Stimulated activated CD8-positive, alpha-beta memory T cell treated with anti-CD3 and anti-CD28 coated beads, Interleukin-12 subunit alpha, Interleukin-12 subunit beta, amount 100 ng/mL, for 4 hours (primary cell): ENCODE data around the gene FTH1.
"Not testable (repeated sequence)": the region's sequence is repeated elsewhere in the genome, so short reads cannot be mapped to it uniquely, and the experiment has no call there.

Experiments
- DNase-seq: peaks from one replicate; pipeline ENCODE4 v3.0.0-alpha.2; 2020; ENCODE audit warnings: low read depth

Gene FTH1

DNA sequence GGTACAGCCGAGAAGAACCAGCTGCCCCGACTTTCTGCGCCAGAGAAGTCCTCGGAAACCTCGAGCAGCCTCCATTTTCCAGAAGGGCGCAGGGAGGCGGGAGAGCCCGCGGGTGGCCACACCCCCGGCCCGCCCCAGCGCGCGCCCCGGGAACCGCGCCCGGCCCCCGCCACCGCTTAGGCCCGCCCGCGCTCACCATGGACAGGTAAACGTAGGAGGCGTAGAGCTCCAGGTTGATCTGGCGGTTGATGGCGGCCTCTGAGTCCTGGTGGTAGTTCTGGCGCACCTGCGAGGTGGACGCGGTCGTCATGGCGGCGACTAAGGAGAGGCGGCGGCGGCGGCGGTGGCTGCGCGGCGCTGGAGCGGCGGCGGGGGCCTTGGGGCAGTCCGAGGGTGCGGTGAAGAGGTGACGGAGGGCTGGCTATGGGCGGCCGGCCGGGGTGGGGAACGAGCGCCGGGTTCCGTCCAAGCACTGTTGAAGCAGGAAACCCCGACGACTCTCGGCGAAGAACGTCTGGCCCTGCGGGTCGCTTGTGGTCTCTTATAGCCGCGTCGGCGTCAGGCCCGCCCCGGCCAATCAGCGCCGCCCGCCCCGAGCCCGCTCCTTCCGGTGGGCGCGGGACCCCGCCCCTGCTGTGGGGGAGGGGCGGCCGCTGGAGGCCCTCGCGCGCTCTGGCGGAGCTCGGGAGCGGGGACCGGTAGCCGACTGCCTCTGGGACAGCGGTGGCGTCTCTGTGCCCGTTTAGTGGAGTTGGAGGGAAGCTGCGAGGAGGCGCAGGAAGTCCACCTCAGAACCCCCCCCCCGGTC is at the start of gene FTH1:
Gene FTH1 (minus strand): TSS at position 519 of the 808 bp plus-strand sequence. CDS start 209 bp downstream, at position 310.
- DNase-seq: peak; percentile 81

DNA sequence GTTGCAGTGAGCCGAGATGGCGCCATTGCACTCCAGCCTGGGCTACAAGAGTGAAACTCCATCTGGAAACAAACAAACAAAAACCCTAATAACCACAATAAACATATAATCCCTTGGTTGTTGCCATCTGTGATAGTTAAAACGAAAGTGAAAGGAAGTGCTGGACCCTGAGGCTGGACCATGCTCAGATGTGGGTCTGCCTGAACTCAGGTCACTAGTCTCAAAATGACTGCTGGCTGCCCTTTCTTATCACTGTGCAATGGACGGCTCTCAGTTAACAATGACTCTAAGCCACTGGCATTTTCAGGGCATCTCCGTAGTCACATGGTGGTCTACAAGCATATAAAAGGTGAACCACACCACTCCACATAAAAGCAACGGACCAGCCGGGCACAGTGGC is 48.2 kb upstream of the FTH1 start:
- no peak for DNase-seq

DNA sequence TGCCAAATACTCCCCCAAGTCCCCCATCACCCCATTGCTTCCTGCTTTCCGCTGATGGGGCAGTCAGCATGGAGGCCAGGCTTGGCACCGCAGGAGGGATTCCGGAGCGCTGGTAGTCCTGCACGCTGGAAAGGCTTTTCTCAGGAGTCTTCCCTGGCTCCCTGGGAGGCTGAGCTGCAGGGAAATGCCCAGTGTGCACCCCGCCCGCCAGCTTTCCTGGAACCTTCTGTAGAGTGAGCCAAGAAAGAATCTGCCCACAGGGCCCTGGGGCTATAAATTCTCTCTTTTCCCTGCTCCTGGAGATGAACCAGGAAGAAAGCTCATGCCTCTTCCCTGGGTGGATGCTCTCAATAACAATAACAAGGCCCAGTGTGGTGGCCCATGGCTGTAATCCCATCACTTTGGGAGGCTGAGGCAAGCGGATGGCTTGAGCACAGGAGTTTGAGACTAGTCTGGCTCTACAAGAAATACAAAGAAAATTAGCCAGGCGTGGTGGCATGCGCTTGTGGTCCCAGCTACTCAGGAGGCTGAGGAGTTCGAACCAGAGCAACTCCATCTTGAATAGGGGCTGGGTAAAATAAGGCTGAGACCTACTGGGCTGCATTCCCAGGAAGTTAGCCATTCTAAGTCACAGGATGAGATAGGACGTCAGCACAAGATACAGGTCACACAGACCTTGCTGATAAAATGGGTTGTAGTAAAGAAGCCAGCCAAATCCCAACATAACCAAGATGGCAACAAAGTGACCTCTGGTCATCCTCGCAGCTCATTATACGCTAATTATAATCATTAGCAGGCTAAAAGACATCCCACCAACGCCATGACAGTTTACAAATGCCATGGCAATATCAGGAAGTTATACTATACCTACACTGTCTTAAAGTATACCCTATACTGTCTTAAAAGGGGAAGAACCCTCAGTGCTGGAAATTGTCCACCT is 46.4 kb upstream of the FTH1 start:
- DNase-seq: no peak

DNA sequence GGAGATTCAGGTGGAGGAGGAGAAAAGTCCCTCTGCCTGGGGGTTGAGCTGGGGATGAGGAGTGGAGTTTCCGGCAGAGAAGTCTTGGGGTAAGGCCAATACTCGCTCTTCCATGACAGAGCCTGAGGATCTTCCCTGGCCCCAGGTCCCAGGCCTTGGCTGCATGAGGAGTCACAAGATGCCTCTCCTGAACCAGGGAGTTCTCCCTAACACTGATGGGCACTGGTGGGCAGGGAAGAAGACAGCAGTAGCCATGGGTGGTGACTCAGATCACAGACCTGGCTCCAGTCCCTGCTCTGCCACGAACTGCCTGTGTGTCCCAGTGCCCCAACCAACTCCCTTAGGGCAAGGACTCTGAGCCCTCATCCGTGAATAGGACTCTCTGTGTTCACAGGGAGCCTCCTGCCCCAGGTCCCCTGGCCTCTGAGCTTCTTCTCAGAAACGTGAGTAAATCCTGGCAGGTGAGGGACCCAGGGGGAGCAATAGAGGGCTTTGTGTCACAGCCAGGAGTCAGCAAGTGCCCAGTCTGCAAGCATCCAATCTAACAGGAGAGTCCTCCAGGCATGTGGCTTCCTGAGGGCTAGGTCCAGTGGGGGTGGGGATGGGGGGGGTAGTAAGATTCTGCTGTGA is 45.5 kb upstream of the FTH1 start:
- DNase-seq: no peak

DNA sequence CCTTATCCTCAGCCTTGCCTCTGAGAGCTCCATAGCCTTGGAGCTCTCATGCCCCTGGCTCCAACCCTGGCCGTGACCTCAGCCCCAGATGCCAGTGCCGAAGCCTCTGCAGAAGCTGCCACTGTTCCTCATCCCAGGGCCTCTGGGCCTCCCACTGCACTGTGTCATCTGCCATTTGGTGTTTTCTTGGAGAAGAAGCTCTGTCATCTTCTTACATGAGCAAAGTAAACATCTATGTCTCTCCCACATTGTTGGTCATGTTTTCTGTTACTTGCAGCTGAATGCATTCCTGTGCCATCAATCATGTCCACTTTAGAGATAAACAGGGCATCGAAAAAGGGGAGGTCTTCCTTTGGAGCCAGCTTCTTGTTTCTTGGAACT is 45.0 kb upstream of the FTH1 start:
- no peak for DNase-seq

DNA sequence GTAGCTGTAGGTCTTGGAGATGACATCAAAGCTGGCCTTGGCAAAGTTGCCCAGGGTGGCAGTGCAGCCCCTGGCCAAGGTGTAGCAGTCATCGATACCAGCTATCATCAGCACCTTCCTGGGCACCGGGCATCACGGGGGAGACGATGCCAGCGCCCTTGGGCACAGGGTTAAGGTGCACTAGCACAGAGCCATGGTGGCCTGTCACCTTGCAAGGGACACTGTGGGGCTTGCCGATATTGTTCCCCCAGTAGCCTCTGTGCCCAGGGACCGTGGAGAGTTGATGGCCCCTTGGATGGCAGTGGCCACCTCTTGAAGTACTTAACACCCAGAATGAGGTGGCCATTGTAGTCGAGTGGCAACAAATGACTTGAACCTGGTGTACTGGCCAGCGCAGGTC is 44.4 kb upstream of the FTH1 start:
- DNase-seq: no peak

DNA sequence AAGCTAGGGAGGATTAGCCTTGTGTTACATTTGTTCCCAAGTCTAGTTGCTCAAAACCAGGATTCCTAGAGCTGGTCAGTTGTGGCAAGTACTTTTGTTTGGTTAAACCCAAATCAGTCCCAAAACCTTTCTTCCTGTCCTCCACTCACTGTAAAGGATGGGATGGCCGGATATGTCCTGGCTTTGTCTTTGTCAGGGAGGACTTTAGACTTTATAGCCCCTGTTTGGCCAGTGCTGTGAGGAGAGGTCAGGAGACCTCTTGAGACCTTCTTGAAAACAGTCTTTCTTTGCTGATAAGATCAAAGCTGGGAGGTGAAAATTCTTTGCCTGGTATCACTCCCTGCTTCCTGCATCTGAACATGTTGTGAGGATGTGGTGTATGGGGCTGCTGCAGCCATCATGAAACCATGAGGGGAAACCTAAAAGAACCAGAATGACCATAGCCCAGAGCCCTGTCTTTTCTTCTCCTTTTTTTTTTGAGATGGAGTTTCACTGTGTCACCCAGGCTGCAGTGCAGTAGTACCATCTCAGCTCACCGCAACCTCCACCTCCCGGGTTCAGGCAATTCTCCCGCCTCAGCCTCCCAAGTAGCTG is 43.6 kb upstream of the FTH1 start:
- no peak for DNase-seq

DNA sequence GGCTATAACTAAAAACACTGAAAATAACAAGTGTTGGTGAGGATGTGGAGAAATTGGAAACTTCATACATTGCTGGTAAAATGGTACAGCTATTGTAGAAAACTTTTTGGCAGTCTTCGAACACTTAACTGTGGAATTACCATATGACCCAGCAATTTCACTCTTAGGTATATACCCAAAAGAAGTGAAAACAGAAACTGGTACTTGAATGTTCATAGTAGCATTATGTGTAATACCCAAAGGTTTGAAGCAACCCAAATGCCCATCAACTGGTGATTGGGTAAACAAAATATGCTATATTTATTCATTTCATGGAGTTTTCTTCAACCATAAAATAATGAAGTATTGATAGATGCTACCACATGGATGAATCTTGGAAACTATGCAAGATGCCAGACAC is 40.8 kb upstream of the FTH1 start:
- no peak for DNase-seq

DNA sequence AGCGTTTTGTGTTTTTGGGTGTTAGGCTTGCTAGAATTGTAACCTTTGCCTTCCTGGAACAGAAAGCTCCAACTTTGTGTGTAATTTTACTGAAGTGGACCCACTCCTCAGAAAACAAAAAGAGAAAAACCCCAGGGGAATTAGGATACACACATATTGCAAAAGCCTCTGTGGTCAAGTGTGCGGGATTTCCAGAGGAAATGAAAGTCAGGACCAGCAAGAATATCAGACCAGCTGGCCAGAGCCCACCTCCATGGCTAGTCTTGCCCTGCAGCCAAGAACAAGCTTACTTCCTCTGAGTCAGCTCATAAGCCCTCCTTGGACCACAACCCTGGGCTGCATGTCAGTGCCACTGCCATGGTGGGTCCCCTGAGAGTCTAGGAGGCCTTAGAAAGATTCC is 37.0 kb upstream of the FTH1 start:
- DNase-seq: no peak

DNA sequence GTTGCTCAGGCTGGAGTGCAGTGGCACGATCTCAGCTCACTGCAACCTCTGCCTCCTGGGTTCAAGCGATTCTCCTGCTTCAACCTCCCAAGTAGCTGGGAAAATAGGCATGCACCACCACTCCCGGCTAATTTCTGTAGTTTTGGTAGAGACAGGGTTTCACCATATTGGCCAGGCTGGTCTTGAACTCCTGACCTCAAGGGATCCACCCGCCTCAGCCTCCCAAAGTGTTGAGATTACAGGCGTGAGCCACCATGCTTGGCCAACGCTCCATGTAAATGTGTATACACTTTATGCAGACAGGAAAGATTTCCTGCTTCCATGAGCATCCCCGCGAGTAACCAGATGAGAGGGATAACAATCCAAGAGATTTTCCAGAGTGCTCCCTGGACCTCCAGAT is 34.8 kb upstream of the FTH1 start:
- not testable (repeated sequence) for DNase-seq

DNA sequence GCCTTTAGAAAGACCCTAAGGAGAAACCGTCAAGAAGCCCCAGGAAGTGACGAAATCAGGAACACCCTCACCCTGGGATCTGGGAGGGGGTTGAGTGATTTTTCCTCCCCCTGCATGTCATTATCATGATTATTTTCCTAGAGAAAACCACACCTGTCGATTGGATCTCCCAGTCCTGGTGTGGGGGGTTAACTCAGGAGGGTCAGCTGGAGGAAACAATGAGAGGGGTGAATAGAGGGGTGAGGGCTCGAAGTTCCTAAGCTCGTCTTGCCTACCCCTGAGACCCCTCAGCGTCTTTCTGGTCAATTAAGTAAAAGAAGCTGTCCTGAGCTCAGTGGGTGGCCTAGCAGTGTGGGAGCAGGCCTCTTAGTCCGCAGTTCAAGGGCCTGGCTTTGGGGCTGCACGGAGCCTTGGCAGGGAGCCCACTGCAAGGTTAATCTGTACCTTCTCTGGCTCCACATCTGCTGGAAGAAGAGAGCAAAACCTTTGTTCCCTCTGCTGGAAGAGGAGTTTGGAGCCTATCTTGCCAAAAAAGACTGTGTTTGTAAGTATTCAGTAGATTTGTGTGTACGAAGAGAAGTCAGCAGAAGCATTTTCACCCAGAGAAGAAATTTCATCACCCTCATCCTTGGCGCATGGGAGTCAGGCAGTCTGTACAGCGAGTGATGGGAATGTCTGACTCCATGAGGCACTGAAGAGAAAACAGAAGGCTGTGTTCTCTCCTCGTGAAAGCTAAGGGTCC is 34.2 kb upstream of the FTH1 start:
- no peak for DNase-seq

DNA sequence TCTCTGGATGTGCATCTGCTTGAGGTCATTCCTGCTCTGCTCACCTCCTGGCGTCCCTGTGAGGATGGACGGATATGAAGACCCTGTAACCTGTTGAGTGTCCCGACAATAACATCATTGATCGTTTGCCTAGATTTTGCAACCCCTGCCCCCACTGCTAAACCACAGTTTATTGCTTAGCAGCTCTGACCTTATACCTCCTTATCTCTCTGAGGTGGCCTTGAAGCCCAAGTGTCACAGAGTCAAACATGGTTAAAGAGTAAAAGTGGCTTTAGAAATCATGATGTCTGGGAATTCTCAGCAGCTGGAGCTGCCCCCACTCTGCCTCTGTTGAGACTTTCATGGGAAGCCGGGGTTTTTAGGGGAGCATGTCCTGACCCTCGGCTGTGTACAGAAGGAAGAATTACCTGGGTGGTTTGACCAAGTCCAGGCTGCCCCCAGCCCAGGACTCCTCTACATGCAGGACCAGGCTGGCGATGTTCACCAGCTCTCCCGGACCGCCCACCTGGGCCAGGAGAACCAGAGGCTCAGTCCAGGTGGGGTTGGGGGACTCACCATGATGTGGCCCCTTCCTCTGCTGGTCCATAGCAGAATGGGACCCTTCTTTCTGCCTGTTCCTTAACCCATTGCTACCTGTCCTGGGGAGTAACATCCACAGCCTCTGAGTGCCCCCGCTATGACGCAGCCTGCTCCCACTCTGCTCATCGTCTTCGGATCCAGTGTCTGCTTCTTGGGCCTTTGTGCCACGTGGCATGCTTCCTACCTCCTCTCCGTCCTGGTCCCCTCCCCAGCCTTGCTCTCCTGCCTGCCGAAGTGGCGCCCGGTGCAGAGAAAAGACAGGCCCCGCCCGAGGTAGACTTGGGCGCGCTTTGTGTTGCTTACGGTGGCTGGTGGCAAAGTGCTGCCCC is 33.4 kb upstream of the FTH1 start:
- no peak for DNase-seq

DNA sequence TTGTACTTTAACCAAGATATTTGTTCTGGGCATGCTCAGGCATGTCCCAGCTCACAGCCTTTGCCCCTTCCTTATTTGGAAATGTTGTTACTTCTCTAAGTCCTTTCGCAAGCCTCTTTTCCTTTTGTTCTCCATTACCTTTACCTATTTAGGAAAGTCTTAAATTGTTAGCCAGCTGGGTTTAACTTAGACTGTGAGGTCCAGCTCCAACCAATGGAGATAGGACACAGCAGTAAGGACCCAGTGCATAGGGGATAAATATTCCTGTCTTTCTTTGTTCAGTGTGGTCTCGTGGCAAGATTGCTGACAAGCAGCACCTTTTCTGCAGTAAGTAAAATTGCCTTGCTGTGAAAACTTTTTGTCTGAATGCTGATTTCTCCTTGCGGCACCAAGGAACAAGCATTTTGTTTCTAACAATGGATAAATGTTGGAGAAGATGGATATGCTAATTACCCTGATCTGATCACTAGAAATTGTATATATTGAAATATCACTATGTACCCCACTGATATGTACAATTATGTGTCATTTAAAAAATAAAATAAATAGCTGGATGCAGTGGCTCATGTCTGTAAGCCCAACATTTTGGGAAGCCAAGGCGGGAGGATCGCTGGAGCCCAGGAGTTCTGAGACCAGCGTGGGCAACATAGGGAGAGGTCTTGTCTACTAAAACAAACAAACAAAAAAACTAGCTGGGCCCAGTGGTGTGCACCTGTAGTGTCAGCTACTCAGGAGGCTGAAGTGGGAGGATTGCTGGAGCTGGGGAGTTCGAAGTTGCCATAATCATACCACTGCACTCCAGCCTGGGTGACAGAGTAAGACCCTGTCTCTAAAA is 31.9 kb upstream of the FTH1 start:
- no peak for DNase-seq

DNA sequence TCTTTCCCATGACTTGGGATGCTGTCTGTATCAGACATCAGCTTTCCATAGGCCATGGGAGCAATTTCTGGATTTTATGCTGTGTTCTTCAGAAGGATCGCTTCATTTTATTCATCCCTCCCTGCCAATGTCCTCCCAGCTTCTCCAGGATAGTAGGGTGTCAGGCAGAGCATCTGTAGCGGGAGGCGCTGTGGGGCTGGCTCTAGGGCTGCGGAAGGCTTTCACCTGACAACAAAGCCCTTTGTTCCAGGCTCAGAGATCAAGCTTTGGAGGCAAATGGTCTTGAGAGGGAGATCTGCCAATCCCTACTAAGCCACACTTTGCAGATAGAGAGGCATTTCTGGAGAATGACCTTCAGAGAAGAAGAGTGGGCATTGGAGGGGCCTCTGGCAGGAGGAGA is 29.5 kb upstream of the FTH1 start:
- DNase-seq: no peak

DNA sequence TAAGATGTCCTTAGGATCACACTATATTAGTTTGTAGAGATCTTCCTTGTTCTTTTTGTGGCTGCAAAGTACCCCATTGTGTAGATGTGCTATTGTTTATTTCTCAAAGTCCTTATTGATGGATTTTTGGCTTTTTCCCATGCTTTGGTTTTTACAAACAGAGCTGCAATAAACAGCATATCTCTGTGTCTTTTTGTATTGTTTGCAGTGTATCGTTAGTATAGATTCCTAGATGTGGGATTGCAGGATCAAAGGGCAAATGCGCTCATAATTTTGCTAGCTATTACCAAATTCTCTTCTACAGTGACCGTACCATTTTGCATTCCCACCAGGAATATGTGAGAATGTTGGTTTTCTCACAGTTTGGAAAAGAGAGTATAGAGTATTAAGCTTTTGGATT is 27.5 kb upstream of the FTH1 start:
- no peak for DNase-seq

DNA sequence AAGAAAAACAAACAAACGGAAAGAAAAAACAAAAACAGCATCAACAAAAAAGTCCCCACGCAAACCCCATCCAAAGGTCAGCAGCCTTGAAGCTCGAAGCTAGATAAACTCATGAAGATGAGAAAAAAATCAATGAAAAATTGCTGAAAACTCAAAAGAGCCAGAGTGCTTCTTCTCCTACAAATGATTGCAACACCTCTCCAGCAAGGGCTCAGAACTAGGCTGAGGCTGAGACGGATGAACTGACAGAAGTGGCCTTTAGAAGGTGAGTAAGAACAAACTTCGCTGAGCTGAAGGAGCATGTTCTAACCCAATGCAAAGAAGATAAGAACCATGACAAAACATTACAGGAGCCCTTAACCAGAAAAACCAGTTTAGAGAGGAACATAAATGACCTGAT is 18.4 kb upstream of the FTH1 start:
- DNase-seq: no peak

DNA sequence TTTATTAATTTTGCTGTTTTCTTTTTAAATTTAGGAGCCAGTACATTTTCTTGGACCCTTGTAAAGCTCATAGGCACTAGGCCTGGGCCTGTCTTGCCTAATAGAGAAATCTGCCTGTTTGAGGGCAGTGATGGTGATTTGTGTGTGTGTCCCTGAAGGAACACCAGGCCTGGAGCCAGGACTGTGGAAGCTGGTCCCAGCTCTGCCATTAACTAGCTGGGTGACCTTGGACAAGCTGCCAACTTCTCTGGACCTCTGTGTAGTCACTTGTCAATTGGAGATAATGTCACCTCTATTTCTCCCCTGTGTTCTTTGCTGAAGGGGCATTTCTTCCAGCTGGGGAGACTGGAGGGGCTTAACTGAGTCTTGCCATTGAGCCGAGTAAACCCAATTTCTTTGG is 16.0 kb upstream of the FTH1 start:
- DNase-seq: no peak

DNA sequence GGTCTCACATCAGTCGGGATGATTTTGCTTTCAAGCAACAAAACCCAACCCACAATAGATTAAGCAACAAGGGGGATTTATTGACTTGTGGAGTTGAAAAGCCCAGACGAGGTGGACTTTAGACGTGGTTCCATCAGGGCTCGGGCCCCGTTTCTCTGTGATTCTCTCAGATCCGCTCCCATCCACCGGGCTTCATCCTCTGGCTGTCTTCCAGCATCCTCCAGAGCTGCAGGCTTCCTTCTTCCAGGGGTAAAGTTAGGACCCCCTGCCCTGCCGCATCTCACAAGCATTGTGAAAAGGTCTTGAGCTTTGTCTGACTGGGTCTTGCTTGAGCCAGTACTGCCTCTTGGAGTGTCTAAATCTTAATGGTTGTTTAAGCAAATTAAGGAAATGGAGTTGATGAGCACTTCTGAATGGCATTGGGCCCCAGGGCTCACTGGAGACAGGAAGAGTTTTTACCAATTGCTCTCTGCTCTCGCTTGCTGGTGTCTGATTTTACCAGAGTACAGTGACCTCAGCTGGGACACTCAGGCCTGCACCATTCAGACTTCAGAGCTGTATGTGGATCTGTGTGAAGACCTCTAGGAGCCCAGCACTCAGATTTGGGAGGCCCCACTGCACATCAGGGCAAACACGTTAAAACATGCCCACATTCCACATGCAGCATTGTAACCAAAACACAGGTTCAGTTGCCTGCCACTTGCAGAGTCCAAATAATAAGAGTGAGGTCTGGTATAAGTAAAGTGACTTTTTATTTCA is 13.5 kb upstream of the FTH1 start:
- no peak for DNase-seq
